ENCODE measurements around the gene HYOU1.
"Not testable (repeated sequence)": the region's sequence is repeated elsewhere in the genome, so short reads cannot be mapped to it uniquely, and the experiment has no call there.

HYOU1 gene

GRCh38 chr11:119021631-119022030, 35.4 kb downstream of the HYOU1 start:
- DNase-seq (ENCODE audit: extremely low read depth in 1 of 2, low read depth in 1 of 2) = no peak

GRCh38 chr11:119019996-119020395, 37.0 kb downstream of the HYOU1 start:
- DNase-seq (ENCODE audit: extremely low read depth in 1 of 2, low read depth in 1 of 2) = no peak

- DNase-seq (ENCODE audit: extremely low read depth in 1 of 2, low read depth in 1 of 2) = peak; percentile 83 to 95
Observed at GRCh38 chr11:119018074-119018938, 38.7 kb downstream of the HYOU1 start, which contains the start of the genes RPS25 and TRAPPC4. Gene RPS25 (minus strand): TSS chr11:119018343. CDS start chr11:119018284, 59 bp downstream. Gene TRAPPC4 (plus strand): TSS chr11:119018766. CDS start chr11:119018796, 30 bp downstream.

- not testable (repeated sequence) for DNase-seq (ENCODE audit: extremely low read depth in 1 of 2, low read depth in 1 of 2)
Observed at GRCh38 chr11:119017377-119017776, 39.6 kb downstream of the HYOU1 start.

GRCh38 chr11:119016216-119017009, 40.6 kb downstream of the HYOU1 start:
- no peak for DNase-seq (ENCODE audit: extremely low read depth in 1 of 2, low read depth in 1 of 2)

- no peak for DNase-seq (ENCODE audit: extremely low read depth in 1 of 2, low read depth in 1 of 2)
Observed at GRCh38 chr11:119015054-119015611, 41.9 kb downstream of the HYOU1 start.

- no peak for DNase-seq (ENCODE audit: extremely low read depth in 1 of 2, low read depth in 1 of 2)
Observed at GRCh38 chr11:119014209-119014924, 42.6 kb downstream of the HYOU1 start.

GRCh38 chr11:119012629-119013170, 44.3 kb downstream of the HYOU1 start:
- DNase-seq (ENCODE audit: extremely low read depth in 1 of 2, low read depth in 1 of 2) = no peak

GRCh38 chr11:119011476-119012053, 45.4 kb downstream of the HYOU1 start:
- no peak for DNase-seq (ENCODE audit: extremely low read depth in 1 of 2, low read depth in 1 of 2)

- no peak for DNase-seq (ENCODE audit: extremely low read depth in 1 of 2, low read depth in 1 of 2)
Observed at GRCh38 chr11:119006656-119007055, 50.3 kb downstream of the HYOU1 start.

GRCh38 chr11:119000906-119001305, 56.1 kb downstream of the HYOU1 start:
- DNase-seq (ENCODE audit: extremely low read depth in 1 of 2, low read depth in 1 of 2) = no peak

- no peak for DNase-seq (ENCODE audit: extremely low read depth in 1 of 2, low read depth in 1 of 2)
Observed at GRCh38 chr11:118998822-118999221, 58.2 kb downstream of the HYOU1 start.

- no peak for DNase-seq (ENCODE audit: extremely low read depth in 1 of 2, low read depth in 1 of 2)
Observed at GRCh38 chr11:118998388-118998717, 58.7 kb downstream of the HYOU1 start.

GRCh38 chr11:118997627-118998387, 59.2 kb downstream of the HYOU1 start, which contains the start of gene CENATAC:
Gene CENATAC (plus strand): TSS chr11:118998138. CDS start chr11:118998198, 60 bp downstream.
- DNase-seq (ENCODE audit: extremely low read depth in 1 of 2, low read depth in 1 of 2) = peak; percentile 92 to 94

- DNase-seq (ENCODE audit: extremely low read depth in 1 of 2, low read depth in 1 of 2) = no peak
Observed at GRCh38 chr11:118996926-118997626, 59.9 kb downstream of the HYOU1 start.

All from stimulated activated CD8-positive, alpha-beta memory T cell treated with anti-CD3 and anti-CD28 coated beads, Interleukin-7, amount 100 ng/mL, for 48 hours (primary cell).